Measurements from ENCODE around the gene AKAP9.

DNA sequence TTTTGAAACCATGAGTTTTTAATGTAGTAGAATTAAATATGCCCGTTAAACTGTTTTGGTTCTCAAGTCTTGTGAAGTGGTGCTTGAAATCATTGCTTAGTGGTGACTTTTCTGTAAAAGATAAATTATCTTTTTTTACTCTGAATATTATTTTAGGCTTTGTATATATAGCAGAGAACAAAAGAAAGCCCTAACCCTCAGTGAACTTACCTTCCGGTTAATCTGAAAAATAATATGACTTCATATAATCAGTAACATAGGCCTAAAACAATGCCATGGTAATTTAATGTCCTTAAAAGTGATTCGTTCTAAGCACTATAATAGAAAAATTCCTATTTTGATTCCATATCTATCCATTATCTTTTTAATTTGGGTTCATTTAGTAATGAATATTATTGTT is 21.8 kb downstream of the AKAP9 start:
- TF ChIP-seq, protein P1, sequence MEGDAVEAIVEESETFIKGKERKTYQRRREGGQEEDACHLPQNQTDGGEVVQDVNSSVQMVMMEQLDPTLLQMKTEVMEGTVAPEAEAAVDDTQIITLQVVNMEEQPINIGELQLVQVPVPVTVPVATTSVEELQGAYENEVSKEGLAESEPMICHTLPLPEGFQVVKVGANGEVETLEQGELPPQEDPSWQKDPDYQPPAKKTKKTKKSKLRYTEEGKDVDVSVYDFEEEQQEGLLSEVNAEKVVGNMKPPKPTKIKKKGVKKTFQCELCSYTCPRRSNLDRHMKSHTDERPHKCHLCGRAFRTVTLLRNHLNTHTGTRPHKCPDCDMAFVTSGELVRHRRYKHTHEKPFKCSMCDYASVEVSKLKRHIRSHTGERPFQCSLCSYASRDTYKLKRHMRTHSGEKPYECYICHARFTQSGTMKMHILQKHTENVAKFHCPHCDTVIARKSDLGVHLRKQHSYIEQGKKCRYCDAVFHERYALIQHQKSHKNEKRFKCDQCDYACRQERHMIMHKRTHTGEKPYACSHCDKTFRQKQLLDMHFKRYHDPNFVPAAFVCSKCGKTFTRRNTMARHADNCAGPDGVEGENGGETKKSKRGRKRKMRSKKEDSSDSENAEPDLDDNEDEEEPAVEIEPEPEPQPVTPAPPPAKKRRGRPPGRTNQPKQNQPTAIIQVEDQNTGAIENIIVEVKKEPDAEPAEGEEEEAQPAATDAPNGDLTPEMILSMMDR (IDR thresholded peaks at IDR 0.05): no peak
- no peak for TF ChIP-seq POLR2A (IDR thresholded peaks at IDR 0.05)
